HepG2 (cell line): ENCODE data around the gene LIPC. TPM values are rescaled to one million over a fixed set of nuclear protein-coding genes. Genes with fewer than 3 reads are reported as not detected.

Source experiments
- ATAC-seq: fragments of 200-7000 bp; cut with Tn5 transposase; 3 replicates; pipeline ENCODE4 v1.9.1; 2020; ENCODE audit warnings: mild to moderate bottlenecking, moderate library complexity
- BruUV-seq: library from RNA; stranded (reverse); fragments of 400-500 nt; replicated peaks from 2 replicates; lab custom pipeline; 2021; lab: Mats Ljungman, UMichigan
- CTCF ChIA-PET: fragments of 300-600 bp; formaldehyde crosslinking; extraction: SDS; loops from one replicate; lab custom pipeline; 2021; ENCODE audit warnings: low total read pairs, inconsistent platforms, low intra/inter-chr PET ratio; lab: Yijun Ruan, JAX
- POLR2A ChIA-PET: fragments of 350-600 bp; sonication (Branson Sonifier 250); formaldehyde crosslinking; loops from one replicate; lab custom pipeline; 2020; ENCODE audit warnings: antibody characterized with exemption, inconsistent platforms; lab: Yijun Ruan, JAX
- DNase-seq: peaks from one replicate; pipeline ENCODE4 v3.0.0-alpha.2; 2015; ENCODE audit warnings: low spot score
- FAIRE-seq: peaks from 3 replicates; lab custom pipeline; 2011; peaks lifted over from hg19 to GRCh38; lab: Jason Lieb, UNC
- H2AFZ ChIP-seq: one replicate; pipeline ENCODE4 v1.6.1; 2011; ENCODE audit warnings: low read length, inconsistent platforms
- H3K27ac ChIP-seq: fragments of 300-600 bp; 3 replicates; pipeline ENCODE4 v1.8.0; 2011; ENCODE audit warnings: mixed run types, mild to moderate bottlenecking, mixed read lengths, low read length, inconsistent platforms; ENCODE audit not compliant: insufficient read depth; ENCODE audit errors: extremely low read length
- H3K27me3 ChIP-seq, 2 experiments: fragments of 200-600 bp in 1 of 2; 2 replicates in 1 of 2; 3 replicates in 1 of 2; pipeline versions ENCODE4 v1.6.0 to v1.8.0; 2011; ENCODE audit warnings: low read length in 2 of 2, mild to moderate bottlenecking in 2 of 2, moderate library complexity in 2 of 2, inconsistent platforms in 1 of 2; ENCODE audit not compliant: insufficient read depth in 2 of 2, control insufficient read depth in 1 of 2
- H3K36me3 ChIP-seq, 2 experiments: fragments of 200-600 bp in 1 of 2; replicated peaks in 1 of 2; 2 replicates in 1 of 2; 3 replicates in 1 of 2; pipeline versions ENCODE4 v1.5.1 to v1.8.0; 2011; ENCODE audit warnings: low read length in 2 of 2, inconsistent platforms in 1 of 2; ENCODE audit not compliant: insufficient read depth in 2 of 2, control insufficient read depth in 1 of 2
- H3K4me1 ChIP-seq: 2 replicates; pipeline ENCODE4 v1.5.1; 2012; ENCODE audit warnings: low read length, inconsistent platforms; ENCODE audit not compliant: insufficient read depth
- H3K4me2 ChIP-seq: 2 replicates; pipeline ENCODE4 v1.6.0; 2011; ENCODE audit warnings: low read depth, low read length, inconsistent platforms
- H3K4me3 ChIP-seq, 3 experiments: fragments of 200-600 bp in 1 of 3; sonication (generic), shearing (Covaris generic) in 1 of 3; replicated peaks in 1 of 3; 2 replicates each; pipeline ENCODE4 v1.5.1; 2011 to 2016; ENCODE audit warnings: low read length in 3 of 3, inconsistent platforms in 2 of 3, low read depth in 2 of 3, mild to moderate bottlenecking in 2 of 3, control low read depth in 1 of 3, mixed read lengths in 1 of 3; ENCODE audit not compliant: insufficient read depth in 1 of 3
- H3K79me2 ChIP-seq: one replicate; pipeline ENCODE4 v1.6.1; 2011; ENCODE audit warnings: low read length, inconsistent platforms; ENCODE audit not compliant: insufficient read depth
- H3K9ac ChIP-seq: 2 replicates; pipeline ENCODE4 v1.6.0; 2011; ENCODE audit warnings: mild to moderate bottlenecking, low read depth, low read length, inconsistent platforms; ENCODE audit not compliant: insufficient read depth
- H3K9me3 ChIP-seq: 2 replicates; pipeline ENCODE4 v1.5.1; 2012; ENCODE audit warnings: mild to moderate bottlenecking, low read length
- H4K20me1 ChIP-seq: 2 replicates; pipeline ENCODE4 v1.6.0; 2011; ENCODE audit warnings: inconsistent platforms, mild to moderate bottlenecking, low read length, moderate library complexity; ENCODE audit not compliant: insufficient read depth
- ARNT ChIP-seq: fragments of 450-650 bp; IDR thresholded peaks from 2 replicates; pipeline ENCODE4 v1.6.1; 2017
- ATF7 ChIP-seq, 2 experiments: fragments of 450-650 bp in 1 of 2; sonication (generic) in 1 of 2; formaldehyde crosslinking in 1 of 2; IDR thresholded peaks; 2 replicates each; pipeline versions ENCODE4 v1.4.0 to v1.6.1; 2016 to 2020; ENCODE audit warnings: antibody characterized with exemption in 1 of 2, mild to moderate bottlenecking in 1 of 2, missing genetic modification reagents in 1 of 2
- BRD4 ChIP-seq: sonication (generic); formaldehyde crosslinking; IDR thresholded peaks from 2 replicates; pipeline ENCODE4 v1.4.0; 2020; ENCODE audit warnings: missing genetic modification reagents
- EHMT2 ChIP-seq: fragments of 200-600 bp; sonication (generic); IDR thresholded peaks from 2 replicates; pipeline ENCODE4 v1.7.0; 2017; ENCODE audit warnings: antibody characterized with exemption, low read depth, low read length, borderline replicate concordance
- NFIB ChIP-seq: sonication (generic); formaldehyde crosslinking; IDR thresholded peaks from 2 replicates; pipeline ENCODE4 v1.9.0; 2021; ENCODE audit warnings: missing genetic modification reagents, mild to moderate bottlenecking, borderline replicate concordance
- SATB2 ChIP-seq: sonication (generic); formaldehyde crosslinking; IDR thresholded peaks from 2 replicates; pipeline ENCODE4 v1.5.0; 2020; ENCODE audit warnings: missing genetic modification reagents
- ZBTB43 ChIP-seq: sonication (generic); formaldehyde crosslinking; conservative IDR thresholded peaks from 2 replicates; pipeline ENCODE4 v1.4.0; 2020; ENCODE audit warnings: missing genetic modification reagents
- ZNF160 ChIP-seq: sonication (generic); formaldehyde crosslinking; IDR thresholded peaks from 2 replicates; pipeline ENCODE4 v1.8.0; 2022; ENCODE audit warnings: mild to moderate bottlenecking, inconsistent platforms, missing genetic modification reagents
- ZNF280D ChIP-seq: sonication (generic); formaldehyde crosslinking; IDR thresholded peaks from 2 replicates; pipeline ENCODE4 v1.5.1; 2020; ENCODE audit warnings: mild to moderate bottlenecking, missing genetic modification reagents
- ZNF382 ChIP-seq: sonication (generic); formaldehyde crosslinking; IDR thresholded peaks from 2 replicates; pipeline ENCODE4 v1.5.0; 2020; ENCODE audit warnings: missing genetic modification reagents, mild to moderate bottlenecking, borderline replicate concordance
- WGBS: methylation state at CpG from one replicate; pipeline ENCODE4 v1.1.6; 2017; ENCODE audit warnings: low lambda C conversion rate; 5-methylcytosine and 5-hydroxymethylcytosine counted together
- in situ Hi-C: cut with HindIII; loops from 2 replicates; pipeline ENCODE4 v1.10.0; 2017; ENCODE audit warnings: low pct_unique_long_range_greater_than_20kb; ENCODE audit not compliant: extremely low pct_ligation_motif_present
- intact Hi-C: fragments of 100-400 bp; cut with micrococcal nuclease; formaldehyde crosslinking; loops from one replicate; pipeline ENCODE4 v1.10.0; 2022; ENCODE audit not compliant: unreplicated experiment
- polyA plus RNA-seq, 8 experiments: library from polyadenylated mRNA; depleted of rRNA in 3 of 8; stranded (reverse) in 7 of 8; unstranded in 1 of 8; fragments of >200 nt; fragmentation: Illumina TruSeq in 4 of 8; extraction: Trizol in 4 of 8; gene quantifications; 2 replicates each; pipeline versions ENCODE4 v1.2.1 to v1.2.3, GENCODE V29; 2011 to 2016; ENCODE audit warnings: low read depth in 4 of 8, missing spikeins in 1 of 8, mixed read lengths in 1 of 8; ENCODE audit not compliant: insufficient read depth in 1 of 8
- total RNA-seq, 5 experiments: library from RNA; depleted of rRNA; stranded (reverse); fragments of >200 nt; fragmentation: Illumina TruSeq; extraction: Trizol; gene quantifications; 2 replicates each; pipeline ENCODE4 v1.2.3, GENCODE V29; 2016; ENCODE audit warnings: low read depth in 1 of 5
- TF ChIP-seq, protein P1 (sequence below): sonication (generic); formaldehyde crosslinking; IDR thresholded peaks from 2 replicates; pipeline ENCODE4 v1.4.0; 2020; ENCODE audit warnings: mild to moderate bottlenecking, low read depth, missing genetic modification reagents
- TF ChIP-seq, protein P2 (sequence below): sonication (generic); formaldehyde crosslinking; IDR thresholded peaks from 2 replicates; pipeline ENCODE4 v1.4.0; 2020; ENCODE audit warnings: mild to moderate bottlenecking, missing genetic modification reagents
- TF ChIP-seq, protein P3 (sequence below), 2 experiments: sonication (generic) in 1 of 2; formaldehyde crosslinking in 1 of 2; IDR thresholded peaks; 2 replicates each; pipeline versions ENCODE4 v1.4.0 to v1.6.1; 2016 to 2020; ENCODE audit warnings: borderline replicate concordance in 1 of 2, low read depth in 1 of 2, mild to moderate bottlenecking in 1 of 2, missing genetic modification reagents in 1 of 2

LIPC gene
- total and polyA plus RNA-seq, 2 of the 13 experiments (the other 11 are each of a cell fraction or from before 2014, with no cell fraction given): 26.0 to 38.0 TPM

GRCh38 chr15:58515807-58516206 lies 84.0 kb downstream of the LIPC start:
- CTCF ChIA-PET: no interaction called here
- Histone ChIP-seq H3K27me3 (no peaks in the 10 kb centered on the region), H3K9me3 (no peaks in the 10 kb centered on the region), H3K4me2 (no peak overlapping the region), H2AFZ (no peak overlapping the region), H3K4me3 (no peak overlapping the region), H3K36me3 (no peaks in the 10 kb centered on the region), H4K20me1 (no peaks in the 10 kb centered on the region), H3K79me2 (no peaks in the 10 kb centered on the region), H3K4me1 (peaks cover 13% of the 10 kb centered on the region), H3K9ac (no peak overlapping the region), H3K27ac (no peak overlapping the region)
- DNase-seq: no peak
- intact Hi-C loops (no loop called here), in situ Hi-C loops (no loop called here)
- ATAC-seq: no peak
- 96% methylated on average over 8 of the region's 8 CpGs for WGBS
- BruUV-seq: no TSS peak
- POLR2A ChIA-PET: interaction anchor here (0.7 to 1.2 kb wide), 2 partner anchors 12 to 48 kb away, joined by 3 to 4 read pairs; no protein-coding TSS in a partner anchor
- FAIRE-seq: no peak
- no peak for TF ChIP-seq ZNF280D (CRISPR knock-in tag)
- no peak for TF ChIP-seq ATF7 (IDR thresholded peaks at IDR 0.05)
- TF ChIP-seq ATF7 (CRISPR knock-in tag; IDR thresholded peaks at IDR 0.05): no peak
- no peak for TF ChIP-seq ZBTB43 (CRISPR knock-in tag)
- TF ChIP-seq SATB2 (CRISPR knock-in tag): no peak
- no peak for TF ChIP-seq ZNF160 (CRISPR knock-in tag)
- TF ChIP-seq ARNT: no peak
- TF ChIP-seq, protein P1, sequence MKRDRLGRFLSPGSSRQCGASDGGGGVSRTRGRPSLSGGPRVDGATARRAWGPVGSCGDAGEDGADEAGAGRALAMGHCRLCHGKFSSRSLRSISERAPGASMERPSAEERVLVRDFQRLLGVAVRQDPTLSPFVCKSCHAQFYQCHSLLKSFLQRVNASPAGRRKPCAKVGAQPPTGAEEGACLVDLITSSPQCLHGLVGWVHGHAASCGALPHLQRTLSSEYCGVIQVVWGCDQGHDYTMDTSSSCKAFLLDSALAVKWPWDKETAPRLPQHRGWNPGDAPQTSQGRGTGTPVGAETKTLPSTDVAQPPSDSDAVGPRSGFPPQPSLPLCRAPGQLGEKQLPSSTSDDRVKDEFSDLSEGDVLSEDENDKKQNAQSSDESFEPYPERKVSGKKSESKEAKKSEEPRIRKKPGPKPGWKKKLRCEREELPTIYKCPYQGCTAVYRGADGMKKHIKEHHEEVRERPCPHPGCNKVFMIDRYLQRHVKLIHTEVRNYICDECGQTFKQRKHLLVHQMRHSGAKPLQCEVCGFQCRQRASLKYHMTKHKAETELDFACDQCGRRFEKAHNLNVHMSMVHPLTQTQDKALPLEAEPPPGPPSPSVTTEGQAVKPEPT (CRISPR knock-in tag): no peak
- TF ChIP-seq, protein P2, sequence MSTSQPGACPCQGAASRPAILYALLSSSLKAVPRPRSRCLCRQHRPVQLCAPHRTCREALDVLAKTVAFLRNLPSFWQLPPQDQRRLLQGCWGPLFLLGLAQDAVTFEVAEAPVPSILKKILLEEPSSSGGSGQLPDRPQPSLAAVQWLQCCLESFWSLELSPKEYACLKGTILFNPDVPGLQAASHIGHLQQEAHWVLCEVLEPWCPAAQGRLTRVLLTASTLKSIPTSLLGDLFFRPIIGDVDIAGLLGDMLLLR (CRISPR knock-in tag): no peak
- TF ChIP-seq EHMT2: no peak
- no peak for TF ChIP-seq BRD4 (CRISPR knock-in tag)
- TF ChIP-seq NFIB (CRISPR knock-in tag): no peak
- TF ChIP-seq, protein P3, sequence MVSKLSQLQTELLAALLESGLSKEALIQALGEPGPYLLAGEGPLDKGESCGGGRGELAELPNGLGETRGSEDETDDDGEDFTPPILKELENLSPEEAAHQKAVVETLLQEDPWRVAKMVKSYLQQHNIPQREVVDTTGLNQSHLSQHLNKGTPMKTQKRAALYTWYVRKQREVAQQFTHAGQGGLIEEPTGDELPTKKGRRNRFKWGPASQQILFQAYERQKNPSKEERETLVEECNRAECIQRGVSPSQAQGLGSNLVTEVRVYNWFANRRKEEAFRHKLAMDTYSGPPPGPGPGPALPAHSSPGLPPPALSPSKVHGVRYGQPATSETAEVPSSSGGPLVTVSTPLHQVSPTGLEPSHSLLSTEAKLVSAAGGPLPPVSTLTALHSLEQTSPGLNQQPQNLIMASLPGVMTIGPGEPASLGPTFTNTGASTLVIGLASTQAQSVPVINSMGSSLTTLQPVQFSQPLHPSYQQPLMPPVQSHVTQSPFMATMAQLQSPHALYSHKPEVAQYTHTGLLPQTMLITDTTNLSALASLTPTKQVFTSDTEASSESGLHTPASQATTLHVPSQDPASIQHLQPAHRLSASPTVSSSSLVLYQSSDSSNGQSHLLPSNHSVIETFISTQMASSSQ (IDR thresholded peaks at IDR 0.05; ENCODE audit: low read depth): no peak
- TF ChIP-seq, protein P3 (CRISPR knock-in tag; IDR thresholded peaks at IDR 0.05; ENCODE audit: borderline replicate concordance): no peak
- no peak for TF ChIP-seq ZNF382 (CRISPR knock-in tag)
